Right lobe of liver (tissue), 4 donors: ENCODE measurements around the gene DSE.

Experiments
- CTCF ChIP-seq, 4 donors: fragments of 200-600 bp in 3 of 4; fragments of 450-650 bp in 1 of 4; IDR thresholded peaks; one replicate each; pipeline versions ENCODE4 v1.5.1 to v1.8.0; 2016 to 2022; ENCODE audit warnings: antibody characterized with exemption in 4 of 4, mild to moderate bottlenecking in 2 of 4
- POLR2A ChIP-seq: fragments of 450-650 bp; IDR thresholded peaks from one replicate; pipeline ENCODE4 v1.6.1; 2017; ENCODE audit warnings: antibody characterized with exemption, mild to moderate bottlenecking
- donor health status: DM: no; HTN: no; CAD: no.
- donor health status: DM: no; HTN: no; CAD: no.
- donor health status: DM: no; HTN: yes; CAD: no.

GRCh38 chr6:116456106-116456505, 85.4 kb downstream of the DSE start:
- TF ChIP-seq CTCF (IDR thresholded peaks at IDR 0.05) = no peak
- TF ChIP-seq POLR2A = no peak
